Neutrophil (primary cell): ENCODE data around the gene B9D1.

ENCODE experiments used
- H3K27ac ChIP-seq: fragments of 200-600 bp; sonication (generic); 2 replicates; pipeline ENCODE4 v1.5.1; 2016; ENCODE audit warnings: mild to moderate bottlenecking, moderate library complexity
- H3K27me3 ChIP-seq: fragments of 200-600 bp; sonication (generic); 2 replicates; pipeline ENCODE4 v1.6.0; 2016; ENCODE audit warnings: mild to moderate bottlenecking
- H3K36me3 ChIP-seq: fragments of 200-600 bp; sonication (generic); 2 replicates; pipeline ENCODE4 v1.5.1; 2017
- H3K4me1 ChIP-seq, 2 experiments: fragments of 200-600 bp in 1 of 2; sonication (generic) in 1 of 2; 1 replicate in 1 of 2; 2 replicates in 1 of 2; pipeline versions ENCODE4 v1.5.1 to v1.6.1; 2013 to 2016; ENCODE audit warnings: low read depth in 1 of 2, low read length in 1 of 2, mild to moderate bottlenecking in 1 of 2, moderate library complexity in 1 of 2; ENCODE audit not compliant: control insufficient read depth in 1 of 2, insufficient read depth in 1 of 2
- H3K4me3 ChIP-seq, 2 experiments: fragments of 200-600 bp in 1 of 2; sonication (generic) in 1 of 2; 1 replicate in 1 of 2; 2 replicates in 1 of 2; pipeline ENCODE4 v1.5.1; 2013 to 2016; ENCODE audit warnings: low read depth in 1 of 2, low read length in 1 of 2, mild to moderate bottlenecking in 1 of 2, moderate library complexity in 1 of 2
- H3K9me3 ChIP-seq: fragments of 200-600 bp; sonication (generic); 2 replicates; pipeline ENCODE4 v1.5.1; 2016
- TF ChIP-seq, protein P1 (sequence below): fragments of 200-600 bp; sonication (generic); IDR thresholded peaks from 2 replicates; pipeline ENCODE4 v1.5.1; 2016; ENCODE audit warnings: antibody characterized with exemption

The B9D1 gene

DNA sequence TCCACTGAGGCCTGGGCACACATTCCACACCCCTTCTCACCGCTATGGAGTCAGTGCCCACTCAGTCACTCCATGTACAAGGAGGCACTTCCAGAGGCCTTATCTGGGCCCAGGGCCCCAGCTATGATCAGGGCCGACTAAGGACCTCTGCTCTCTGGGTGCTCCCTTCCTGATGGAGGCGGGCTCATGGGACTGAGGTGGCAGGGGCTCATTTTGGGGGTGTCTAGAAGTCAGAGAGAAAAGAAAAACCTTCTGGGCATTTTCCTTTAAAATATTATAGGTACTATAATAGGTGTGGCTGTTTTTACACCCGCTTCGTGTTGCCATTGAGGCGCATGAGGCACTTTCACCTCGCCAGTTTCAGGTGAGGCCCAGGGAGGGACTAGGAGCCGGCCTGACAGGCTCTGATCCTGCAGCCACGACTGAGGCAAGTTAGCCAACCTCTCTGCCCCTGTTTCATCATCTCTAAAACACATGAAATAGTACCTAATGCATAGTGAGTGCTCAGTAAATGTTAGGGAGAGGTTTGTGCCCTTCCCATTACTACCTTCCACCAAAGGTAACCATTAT, 14.4 kb downstream of the B9D1 start:
- no peak overlapping the region for H3K4me3 ChIP-seq
- H3K9me3 ChIP-seq = no peaks in the 10 kb centered on the region
- no peaks in the 10 kb centered on the region for H3K27me3 ChIP-seq
- no peaks in the 10 kb centered on the region for H3K36me3 ChIP-seq
- H3K27ac ChIP-seq = no peak overlapping the region
- TF ChIP-seq, protein P1, sequence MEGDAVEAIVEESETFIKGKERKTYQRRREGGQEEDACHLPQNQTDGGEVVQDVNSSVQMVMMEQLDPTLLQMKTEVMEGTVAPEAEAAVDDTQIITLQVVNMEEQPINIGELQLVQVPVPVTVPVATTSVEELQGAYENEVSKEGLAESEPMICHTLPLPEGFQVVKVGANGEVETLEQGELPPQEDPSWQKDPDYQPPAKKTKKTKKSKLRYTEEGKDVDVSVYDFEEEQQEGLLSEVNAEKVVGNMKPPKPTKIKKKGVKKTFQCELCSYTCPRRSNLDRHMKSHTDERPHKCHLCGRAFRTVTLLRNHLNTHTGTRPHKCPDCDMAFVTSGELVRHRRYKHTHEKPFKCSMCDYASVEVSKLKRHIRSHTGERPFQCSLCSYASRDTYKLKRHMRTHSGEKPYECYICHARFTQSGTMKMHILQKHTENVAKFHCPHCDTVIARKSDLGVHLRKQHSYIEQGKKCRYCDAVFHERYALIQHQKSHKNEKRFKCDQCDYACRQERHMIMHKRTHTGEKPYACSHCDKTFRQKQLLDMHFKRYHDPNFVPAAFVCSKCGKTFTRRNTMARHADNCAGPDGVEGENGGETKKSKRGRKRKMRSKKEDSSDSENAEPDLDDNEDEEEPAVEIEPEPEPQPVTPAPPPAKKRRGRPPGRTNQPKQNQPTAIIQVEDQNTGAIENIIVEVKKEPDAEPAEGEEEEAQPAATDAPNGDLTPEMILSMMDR = no peak
- no peaks in the 10 kb centered on the region for H3K4me1 ChIP-seq

DNA sequence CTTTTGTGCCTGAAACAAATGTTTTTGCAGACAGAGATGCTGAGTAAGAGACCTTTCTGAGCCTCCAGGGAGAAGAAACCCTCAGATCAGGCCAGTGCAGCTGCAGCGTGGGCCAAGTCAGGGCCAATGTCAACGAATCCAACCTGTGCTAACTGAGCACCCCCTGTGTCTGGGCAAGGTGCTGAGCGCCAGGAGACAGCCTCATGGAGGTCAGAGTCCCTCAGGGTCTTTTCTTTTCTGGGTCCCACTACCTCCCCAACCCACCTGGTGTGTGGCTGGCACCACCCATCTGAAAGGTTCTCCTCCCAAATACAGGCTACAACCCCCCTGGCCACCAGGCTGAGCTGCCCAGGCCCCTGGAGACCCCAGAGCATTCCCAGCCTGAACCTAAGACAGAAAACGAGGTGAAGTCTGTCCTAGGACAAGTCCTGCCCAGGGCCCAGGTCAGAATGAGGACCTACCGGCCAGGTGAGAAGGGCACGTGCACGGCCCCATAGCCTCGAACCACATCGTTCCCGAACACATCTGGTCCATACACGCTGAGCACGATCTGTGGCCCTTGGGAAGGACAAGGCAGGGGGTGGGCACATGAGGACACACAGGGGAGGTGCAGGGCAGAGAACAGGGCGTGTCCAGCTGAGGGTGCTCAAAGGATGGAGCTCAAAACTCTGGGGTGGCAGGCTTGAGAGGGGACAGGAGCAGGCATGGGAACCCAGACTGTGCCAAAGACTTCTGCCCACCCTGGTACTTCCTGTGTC, 15.0 kb downstream of the B9D1 start:
- Histone ChIP-seq H3K27me3 (no peaks in the 10 kb centered on the region), H3K9me3 (no peaks in the 10 kb centered on the region), H3K4me3 (no peak overlapping the region), H3K27ac (no peak overlapping the region), H3K4me1 (no peaks in the 10 kb centered on the region), H3K36me3 (no peaks in the 10 kb centered on the region)
- TF ChIP-seq, protein P1 = no peak

DNA sequence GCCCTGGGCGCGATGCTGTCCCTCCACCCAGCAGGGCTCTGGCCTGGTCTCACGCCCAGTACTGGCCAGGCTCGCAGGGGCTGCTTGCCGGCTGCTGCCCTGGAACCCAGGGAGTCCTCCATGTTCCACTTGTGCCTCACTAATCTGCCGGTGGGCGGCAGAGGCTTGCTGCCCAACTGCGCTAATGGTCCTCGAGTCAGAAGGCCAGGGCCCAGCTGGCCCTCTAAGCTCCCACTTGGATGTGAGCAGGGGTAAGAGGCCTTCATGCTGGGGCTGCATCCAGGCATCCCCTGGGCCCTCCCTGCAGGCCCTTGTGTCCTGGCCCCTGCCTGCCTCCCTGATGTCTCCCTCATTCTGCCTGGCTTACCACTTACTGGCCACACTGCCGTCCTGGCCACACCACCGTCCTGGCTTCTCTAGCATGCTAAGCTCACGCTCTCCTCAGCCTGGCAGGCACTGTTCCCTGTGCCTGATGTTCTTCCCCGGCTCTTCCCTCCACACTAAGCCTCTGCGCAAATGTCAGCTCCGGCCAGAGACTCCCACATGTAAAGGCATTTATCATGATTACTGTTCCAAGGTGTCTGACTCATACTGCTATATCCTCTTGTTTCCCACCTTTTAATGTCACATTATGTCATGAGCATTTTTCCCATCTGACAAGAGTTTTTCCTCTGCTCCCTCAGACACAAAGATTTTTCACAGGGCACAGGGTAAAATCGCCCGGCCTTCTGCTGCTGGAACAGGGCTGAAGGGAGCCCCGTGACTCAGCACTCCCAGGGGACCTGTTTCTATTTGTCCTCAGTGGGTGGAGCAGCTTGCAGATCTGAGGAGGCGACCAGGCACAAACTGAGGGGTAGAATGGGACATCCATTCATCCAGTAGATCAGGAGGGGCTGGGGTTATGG, 15.9 kb downstream of the B9D1 start:
- H3K36me3 ChIP-seq = no peaks in the 10 kb centered on the region
- H3K9me3 ChIP-seq = no peaks in the 10 kb centered on the region
- peaks cover under 1% of the 10 kb centered on the region for H3K27me3 ChIP-seq
- no peak overlapping the region for H3K4me3 ChIP-seq
- TF ChIP-seq, protein P1 = no peak
- H3K27ac ChIP-seq = no peak overlapping the region
- no peaks in the 10 kb centered on the region for H3K4me1 ChIP-seq

DNA sequence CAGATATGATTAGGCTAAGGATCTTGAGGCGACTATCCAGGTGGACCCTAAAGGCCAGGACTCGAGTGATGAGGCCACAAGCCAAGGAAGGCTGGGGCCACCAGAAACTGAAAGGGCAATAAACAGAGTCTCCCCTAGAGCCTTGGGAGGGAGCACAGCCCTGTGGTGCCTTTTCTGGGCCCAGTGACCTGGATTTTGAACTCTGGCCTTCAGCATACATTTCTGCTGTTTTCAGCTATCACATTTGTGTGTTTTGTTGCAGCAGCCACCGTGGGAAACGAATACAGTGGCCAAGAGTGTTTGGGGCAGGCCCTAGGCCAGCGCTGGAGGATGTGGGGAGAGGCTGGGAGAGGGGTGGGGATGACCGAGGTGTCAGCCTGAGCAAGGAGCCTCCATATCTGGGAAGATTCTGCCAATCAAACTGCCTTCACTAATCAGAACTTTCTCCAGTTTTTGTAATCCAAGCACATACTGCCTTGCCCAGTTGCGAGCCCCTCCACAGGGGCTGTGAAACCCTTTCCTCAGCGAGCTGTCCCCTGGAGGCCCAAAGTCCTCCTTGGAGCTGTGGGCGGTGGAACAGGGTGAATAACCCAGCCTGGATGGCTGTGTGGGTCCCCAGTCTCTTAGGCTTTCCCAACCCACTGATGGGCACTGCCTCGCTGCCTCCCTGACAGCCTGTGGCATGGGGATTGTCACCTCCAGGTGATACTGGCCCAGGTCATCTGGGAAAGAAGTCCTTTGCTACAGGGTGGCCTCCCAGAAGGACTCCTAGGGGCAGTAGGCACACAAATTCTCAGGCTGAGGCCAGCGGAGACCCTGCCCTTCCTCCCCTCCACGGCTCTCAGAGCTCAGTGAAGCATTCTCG, 16.8 kb downstream of the B9D1 start:
- Histone ChIP-seq H3K4me1 (no peaks in the 10 kb centered on the region), H3K4me3 (no peak overlapping the region), H3K36me3 (no peaks in the 10 kb centered on the region), H3K27me3 (peaks cover 5% of the 10 kb centered on the region), H3K27ac (no peak overlapping the region), H3K9me3 (no peaks in the 10 kb centered on the region)
- TF ChIP-seq, protein P1 = no peak

DNA sequence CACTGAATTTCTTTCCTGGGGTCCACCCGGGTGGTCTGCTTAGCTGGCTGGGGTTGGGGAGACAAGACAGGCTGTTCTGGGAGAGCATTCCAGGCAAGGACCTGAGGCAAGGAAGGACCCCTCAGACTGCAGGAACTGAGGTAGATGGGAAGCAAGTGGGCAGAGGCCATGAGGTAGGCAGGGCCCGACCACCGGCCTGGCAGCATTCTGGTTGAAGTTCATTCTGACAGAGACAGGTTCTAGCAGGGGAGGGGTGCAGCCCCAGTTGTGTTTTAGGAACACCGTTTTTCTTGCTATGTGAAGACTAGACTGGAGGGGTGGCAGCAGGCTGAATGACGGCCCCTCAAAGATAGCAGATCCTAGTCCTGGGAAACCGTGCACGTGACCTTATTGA, 17.5 kb downstream of the B9D1 start:
- Histone ChIP-seq H3K4me3 (no peak overlapping the region), H3K36me3 (no peaks in the 10 kb centered on the region), H3K4me1 (no peaks in the 10 kb centered on the region), H3K27me3 (peaks cover 5% of the 10 kb centered on the region), H3K9me3 (no peaks in the 10 kb centered on the region), H3K27ac (no peak overlapping the region)
- TF ChIP-seq, protein P1 = no peak
